ENCODE results near the gene ATF6. TPM values are rescaled to one million over a fixed set of nuclear protein-coding genes. Genes with fewer than 3 reads are reported as not detected.

Gene ATF6
- total RNA-seq, 1 experiment from 2014 or later: 56.3 TPM

DNA sequence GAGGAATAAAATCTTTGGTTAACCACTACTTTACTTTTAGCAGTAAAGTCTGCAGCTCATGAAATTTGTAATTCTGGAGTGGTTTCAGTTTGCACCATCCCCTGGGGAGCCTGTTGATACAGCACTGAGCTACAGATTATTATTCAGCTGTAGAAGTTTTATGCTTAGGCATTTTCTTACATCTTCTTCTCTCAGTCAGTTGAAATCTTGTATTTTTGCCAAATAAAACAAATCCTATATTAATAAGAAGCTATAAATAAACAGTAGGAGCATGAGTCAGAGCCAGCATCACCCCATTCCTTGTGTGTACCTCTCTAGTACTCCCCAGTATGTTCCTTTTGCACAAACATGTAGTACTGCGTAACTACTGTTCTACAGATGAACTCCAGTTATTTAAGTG lies 118.9 kb downstream of the ATF6 start:
- ChIA-PET CTCF (interaction anchor here (0.6 to 2.1 kb wide), 9 partner anchors 8 to 157 kb away, joined by 3 to 8 read pairs (median 3); partner anchors contain the start of gene OLFML2B), POLR2A (interaction anchor here (0.6 to 1.7 kb wide), 9 partner anchors 10 to 574 kb away, joined by 3 to 6 read pairs (median 3); partner anchors contain the start of gene OLFML2B)
- peak; percentile 90 for DNase-seq (ENCODE audit: unreplicated experiment)
- TF ChIP-seq, protein P1, sequence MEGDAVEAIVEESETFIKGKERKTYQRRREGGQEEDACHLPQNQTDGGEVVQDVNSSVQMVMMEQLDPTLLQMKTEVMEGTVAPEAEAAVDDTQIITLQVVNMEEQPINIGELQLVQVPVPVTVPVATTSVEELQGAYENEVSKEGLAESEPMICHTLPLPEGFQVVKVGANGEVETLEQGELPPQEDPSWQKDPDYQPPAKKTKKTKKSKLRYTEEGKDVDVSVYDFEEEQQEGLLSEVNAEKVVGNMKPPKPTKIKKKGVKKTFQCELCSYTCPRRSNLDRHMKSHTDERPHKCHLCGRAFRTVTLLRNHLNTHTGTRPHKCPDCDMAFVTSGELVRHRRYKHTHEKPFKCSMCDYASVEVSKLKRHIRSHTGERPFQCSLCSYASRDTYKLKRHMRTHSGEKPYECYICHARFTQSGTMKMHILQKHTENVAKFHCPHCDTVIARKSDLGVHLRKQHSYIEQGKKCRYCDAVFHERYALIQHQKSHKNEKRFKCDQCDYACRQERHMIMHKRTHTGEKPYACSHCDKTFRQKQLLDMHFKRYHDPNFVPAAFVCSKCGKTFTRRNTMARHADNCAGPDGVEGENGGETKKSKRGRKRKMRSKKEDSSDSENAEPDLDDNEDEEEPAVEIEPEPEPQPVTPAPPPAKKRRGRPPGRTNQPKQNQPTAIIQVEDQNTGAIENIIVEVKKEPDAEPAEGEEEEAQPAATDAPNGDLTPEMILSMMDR (IDR thresholded peaks at IDR 0.05; ENCODE audit: unreplicated experiment): no peak
- Mint-ChIP-seq H3K27ac (ENCODE audit: low read depth, unreplicated experiment) (peak overlapping the region; percentile 70), H3K4me1 (ENCODE audit: insufficient read depth, unreplicated experiment) (peaks cover 10% of the 10 kb centered on the region), H3K9me3 (ENCODE audit: unreplicated experiment) (no peaks in the 10 kb centered on the region), H3K27me3 (ENCODE audit: insufficient read depth, unreplicated experiment) (no peaks in the 10 kb centered on the region), H3K36me3 (ENCODE audit: insufficient read depth, unreplicated experiment) (peaks cover 15% of the 10 kb centered on the region), H3K4me3 (ENCODE audit: unreplicated experiment) (no peak overlapping the region)
- intact Hi-C loops (cut with micrococcal nuclease): no loop called here
- no TSS peak for BruUV-seq (replicated peaks)

DNA sequence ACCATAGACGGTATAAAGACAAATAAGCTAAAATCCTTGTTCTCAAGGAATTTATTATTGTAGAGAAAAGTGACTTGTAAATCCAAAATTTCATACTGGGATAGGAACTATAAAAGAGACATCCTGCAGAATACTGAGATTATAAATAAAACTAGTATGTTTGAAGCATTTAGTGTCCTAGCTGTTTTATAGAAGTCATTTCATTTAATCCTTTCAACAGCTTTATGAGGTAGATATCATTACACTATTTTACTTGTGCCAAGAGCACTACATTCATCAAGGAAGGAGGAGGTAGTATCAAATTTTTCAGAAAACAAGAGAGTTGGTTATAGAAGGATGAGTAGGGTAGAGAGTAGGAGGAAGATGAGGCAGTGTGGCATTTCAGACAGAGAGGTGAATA lies 119.6 kb downstream of the ATF6 start:
- ChIA-PET CTCF (interaction anchor here (0.6 to 2.1 kb wide), 8 partner anchors 8 to 156 kb away, joined by 3 to 8 read pairs (median 4); partner anchors contain the start of genes DUSP12 and OLFML2B), POLR2A (interaction anchor here (0.9 to 1.7 kb wide), 3 partner anchors 9 to 138 kb away, joined by 3 to 6 read pairs (median 3); partner anchors contain the start of gene OLFML2B)
- BruUV-seq (replicated peaks): no TSS peak
- Mint-ChIP-seq H3K27ac (ENCODE audit: low read depth, unreplicated experiment) (no peak overlapping the region), H3K4me1 (ENCODE audit: insufficient read depth, unreplicated experiment) (peaks cover 10% of the 10 kb centered on the region), H3K36me3 (ENCODE audit: insufficient read depth, unreplicated experiment) (peaks cover 19% of the 10 kb centered on the region), H3K9me3 (ENCODE audit: unreplicated experiment) (no peaks in the 10 kb centered on the region), H3K4me3 (ENCODE audit: unreplicated experiment) (no peak overlapping the region), H3K27me3 (ENCODE audit: insufficient read depth, unreplicated experiment) (no peaks in the 10 kb centered on the region)
- TF ChIP-seq, protein P1 (IDR thresholded peaks at IDR 0.05; ENCODE audit: unreplicated experiment): no peak
- no peak for DNase-seq (ENCODE audit: unreplicated experiment)
- intact Hi-C loops (cut with micrococcal nuclease): no loop called here

DNA sequence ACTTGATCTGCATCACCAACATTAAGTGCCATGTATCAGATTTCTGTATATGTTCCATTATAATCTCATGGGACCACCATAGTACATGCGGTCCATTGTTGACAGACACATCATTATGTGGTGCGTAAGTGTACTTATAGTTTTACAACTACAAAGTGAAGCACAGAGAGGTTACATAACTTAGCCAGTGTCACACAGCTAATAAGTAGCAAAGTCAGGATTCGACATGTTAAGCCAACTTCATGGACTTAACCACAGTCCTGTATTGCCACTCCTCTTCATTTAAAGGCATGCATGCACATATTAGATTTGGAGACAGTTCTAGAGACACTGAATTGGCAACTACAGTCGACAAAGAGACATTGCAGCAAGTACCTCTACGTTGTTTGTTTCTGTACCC lies 120.5 kb downstream of the ATF6 start:
- TF ChIP-seq, protein P1 (IDR thresholded peaks at IDR 0.05; ENCODE audit: unreplicated experiment): no peak
- intact Hi-C loops (cut with micrococcal nuclease): no loop called here
- H3K9me3 Mint-ChIP-seq (ENCODE audit: unreplicated experiment): no peaks in the 10 kb centered on the region
- peaks cover 23% of the 10 kb centered on the region for H3K36me3 Mint-ChIP-seq (ENCODE audit: insufficient read depth, unreplicated experiment)
- no peak overlapping the region for H3K27ac Mint-ChIP-seq (ENCODE audit: low read depth, unreplicated experiment)
- peaks cover 10% of the 10 kb centered on the region for H3K4me1 Mint-ChIP-seq (ENCODE audit: insufficient read depth, unreplicated experiment)
- ChIA-PET POLR2A (no interaction called here), CTCF (interaction anchor here (0.7 to 2.1 kb wide), 3 partner anchors 18 to 186 kb away, joined by 4 to 9 read pairs (median 5); no protein-coding TSS in a partner anchor)
- no peak overlapping the region for H3K4me3 Mint-ChIP-seq (ENCODE audit: unreplicated experiment)
- H3K27me3 Mint-ChIP-seq (ENCODE audit: insufficient read depth, unreplicated experiment): no peaks in the 10 kb centered on the region
- BruUV-seq (replicated peaks): no TSS peak
- DNase-seq (ENCODE audit: unreplicated experiment): no peak

GRCh38 chr1:161887730-161888287 lies 121.7 kb downstream of the ATF6 start:
- intact Hi-C loops (cut with micrococcal nuclease): no loop called here
- H3K9me3 Mint-ChIP-seq (ENCODE audit: unreplicated experiment): no peaks in the 10 kb centered on the region
- CTCF ChIA-PET: interaction anchor here (0.8 to 2.1 kb wide), 2 partner anchors 17 to 149 kb away, joined by 3 to 9 read pairs; no protein-coding TSS in a partner anchor
- no peak overlapping the region for H3K27ac Mint-ChIP-seq (ENCODE audit: low read depth, unreplicated experiment)
- POLR2A ChIA-PET: interaction anchor here (0.7 to 1.2 kb wide), 3 partner anchors 9 to 136 kb away, joined by 3 read pairs; partner anchors contain the start of gene OLFML2B
- TF ChIP-seq, protein P1 (IDR thresholded peaks at IDR 0.05; ENCODE audit: unreplicated experiment): no peak
- no peak overlapping the region for H3K4me3 Mint-ChIP-seq (ENCODE audit: unreplicated experiment)
- DNase-seq (ENCODE audit: unreplicated experiment): no peak
- H3K27me3 Mint-ChIP-seq (ENCODE audit: insufficient read depth, unreplicated experiment): no peaks in the 10 kb centered on the region
- peaks cover 10% of the 10 kb centered on the region for H3K4me1 Mint-ChIP-seq (ENCODE audit: insufficient read depth, unreplicated experiment)
- peaks cover 29% of the 10 kb centered on the region for H3K36me3 Mint-ChIP-seq (ENCODE audit: insufficient read depth, unreplicated experiment)
- no TSS peak for BruUV-seq (replicated peaks)
